Measurements from ENCODE around the gene SLC25A48. TPM values are rescaled to one million over a fixed set of nuclear protein-coding genes. Genes with fewer than 3 reads are reported as not detected.
A peak's percentile ranks its signal among the peaks of the same experiment; 100 is the strongest.
"Not testable (repeated sequence)": the region's sequence is repeated elsewhere in the genome, so short reads cannot be mapped to it uniquely, and the experiment has no call there.

Gene SLC25A48
- total RNA-seq, 2 donors from 2014 or later: 0.99 to 1.0 TPM

GRCh38 chr5:135831851-135832555, 2.5 kb upstream of the SLC25A48 start:
- Histone ChIP-seq H3K4me3 (no peak overlapping the region), H3K4me1 (peaks cover 18% of the 10 kb centered on the region), H3K27ac (no peak overlapping the region), H3K27me3 (no peaks in the 10 kb centered on the region), H3K9me3 (no peaks in the 10 kb centered on the region), H3K36me3 (replicated peaks in 1 of 2; ENCODE audit: insufficient read depth in 1 of 2, low read depth in 2 of 2) (no peaks in the 10 kb centered on the region)
- 74 to 89% methylated on average over 12 of the region's 12 CpGs for WGBS, 2 donors
- ATAC-seq (no peak), DNase-seq (no peak)
- no peak for TF ChIP-seq CTCF (IDR thresholded peaks at IDR 0.05)
- no peak for TF ChIP-seq POLR2A (IDR thresholded peaks at IDR 0.05)
- intact Hi-C loops (cut with DNase I): loop anchor here (5.0 kb wide), 1 partner anchor 275 kb away; no protein-coding TSS in a partner anchor

- H3K4me3 ChIP-seq: no peak overlapping the region
- WGBS, 2 donors: 88 to 94% methylated on average over 11 to 14 of the region's 14 CpGs
- no peak for DNase-seq
- peaks cover 18% of the 10 kb centered on the region for H3K4me1 ChIP-seq
- intact Hi-C loops (cut with DNase I): loop anchor here (5.0 kb wide), 1 partner anchor 276 kb away; no protein-coding TSS in a partner anchor
- H3K36me3 ChIP-seq (replicated peaks in 1 of 2; ENCODE audit: insufficient read depth in 1 of 2, low read depth in 2 of 2): no peaks in the 10 kb centered on the region
- no peak for TF ChIP-seq POLR2A (IDR thresholded peaks at IDR 0.05)
- no peak for TF ChIP-seq CTCF (IDR thresholded peaks at IDR 0.05)
- H3K27me3 ChIP-seq: no peaks in the 10 kb centered on the region
- no peak overlapping the region for H3K27ac ChIP-seq
- no peaks in the 10 kb centered on the region for H3K9me3 ChIP-seq
- ATAC-seq: no peak
These were observed 1.2 kb upstream of the SLC25A48 start for GRCh38 chr5:135832941-135833920.

GRCh38 chr5:135833961-135834638, 363 bp upstream of the SLC25A48 start:
- Histone ChIP-seq H3K27ac (peak overlapping the region in 3 of 4 donors; percentile 75 to 92 (median 84)), H3K4me1 (peaks cover 18% of the 10 kb centered on the region), H3K36me3 (replicated peaks in 1 of 2; ENCODE audit: insufficient read depth in 1 of 2, low read depth in 2 of 2) (no peaks in the 10 kb centered on the region), H3K27me3 (no peaks in the 10 kb centered on the region), H3K9me3 (no peaks in the 10 kb centered on the region), H3K4me3 (peak overlapping the region in 1 of 2 donors; percentile 14)
- peak in 4 of 7 experiments; percentile 60 to 77 (median 73) for TF ChIP-seq CTCF (IDR thresholded peaks at IDR 0.05)
- TF ChIP-seq POLR2A (IDR thresholded peaks at IDR 0.05): no peak
- DNase-seq: no peak
- intact Hi-C loops (cut with DNase I): loop anchor here (5.0 kb wide), 1 partner anchor 277 kb away; no protein-coding TSS in a partner anchor
- peak; percentile 10 for ATAC-seq
- WGBS, 2 donors: 23 to 41% methylated on average over 10 to 16 of the region's 16 CpGs

GRCh38 chr5:135835766-135836165, 1.3 kb downstream of the SLC25A48 start:
- WGBS, 2 donors: 51 to 54% methylated on average over 5 to 7 of the region's 7 CpGs

GRCh38 chr5:135838395-135838794, 3.9 kb downstream of the SLC25A48 start:
- peaks cover 13% of the 10 kb centered on the region for H3K4me1 ChIP-seq
- DNase-seq; H3K4me3 ChIP-seq; H3K27me3 ChIP-seq; H3K9me3 ChIP-seq; H3K36me3 ChIP-seq (replicated peaks in 1 of 2; ENCODE audit: insufficient read depth in 1 of 2, low read depth in 2 of 2); intact Hi-C loops (cut with DNase I); H3K27ac ChIP-seq; ATAC-seq: not testable (repeated sequence)

More at GRCh38 chr5:135835766-135836165, 1.3 kb downstream of the SLC25A48 start:
- intact Hi-C loops (cut with DNase I): no loop called here
- H3K27ac ChIP-seq: no peak overlapping the region
- no peaks in the 10 kb centered on the region for H3K27me3 ChIP-seq
- TF ChIP-seq CTCF (IDR thresholded peaks at IDR 0.05) (no peak), POLR2A (IDR thresholded peaks at IDR 0.05) (no peak)
- peaks cover 13% of the 10 kb centered on the region for H3K4me1 ChIP-seq
- ATAC-seq (no peak), DNase-seq (no peak)
- H3K4me3 ChIP-seq: no peak overlapping the region
- no peaks in the 10 kb centered on the region for H3K9me3 ChIP-seq
- no peaks in the 10 kb centered on the region for H3K36me3 ChIP-seq (replicated peaks in 1 of 2; ENCODE audit: insufficient read depth in 1 of 2, low read depth in 2 of 2)
